VCaP (cell line): ENCODE results near the gene CENPE.
A peak's percentile ranks its signal among the peaks of the same experiment; 100 is the strongest.

Source experiments
- H3K27ac ChIP-seq: fragments of 450-650 bp; 2 replicates; pipeline ENCODE4 v1.5.1; 2017
- CTCF ChIP-seq: fragments of 450-650 bp; conservative IDR thresholded peaks from 2 replicates; pipeline ENCODE4 v1.5.1; 2017; ENCODE audit warnings: mild to moderate bottlenecking, moderate library complexity

CENPE gene

GRCh38 chr4:103091601-103092223 is 106.4 kb downstream of the CENPE start:
- TF ChIP-seq CTCF: peak; percentile 73
- H3K27ac ChIP-seq: no peak overlapping the region

GRCh38 chr4:103089481-103089880 is 108.7 kb downstream of the CENPE start:
- TF ChIP-seq CTCF: no peak
- no peak overlapping the region for H3K27ac ChIP-seq

GRCh38 chr4:103086551-103086950 is 111.6 kb downstream of the CENPE start:
- H3K27ac ChIP-seq: no peak overlapping the region
- TF ChIP-seq CTCF: no peak

- no peak overlapping the region for H3K27ac ChIP-seq
- no peak for TF ChIP-seq CTCF
Observed at GRCh38 chr4:103085555-103086196, 112.5 kb downstream of the CENPE start.

GRCh38 chr4:103079621-103080020 is 118.5 kb downstream of the CENPE start:
- H3K27ac ChIP-seq: no peak overlapping the region
- TF ChIP-seq CTCF: no peak

- no peak for TF ChIP-seq CTCF
- peak within 1 kb of the TSS; percentile 84 for H3K27ac ChIP-seq
Observed at GRCh38 chr4:103076747-103077347, 121.3 kb downstream of the CENPE start, which contains the start of gene SLC9B2. Gene SLC9B2 (minus strand): TSS chr4:103076761. CDS start chr4:103067550, 9,211 bp downstream.

- peak overlapping the region; percentile 84 for H3K27ac ChIP-seq
- TF ChIP-seq CTCF: 0 out of 2 replicates have a peak, but pooled peaks have one; percentile 9
Observed at GRCh38 chr4:103075894-103076746, 122.0 kb downstream of the CENPE start.
